A673 (cell line): ENCODE measurements around the gene MGAT3.

Source experiments
- CTCF ChIP-seq: fragments of 300-800, 200-600 bp; sonication (generic); conservative IDR thresholded peaks from 2 replicates; pipeline ENCODE4 v1.5.1; 2017; ENCODE audit warnings: low read depth, mild to moderate bottlenecking, antibody characterized with exemption, low read length, moderate library complexity, mixed read lengths
- EZH2 ChIP-seq: fragments of 200-600 bp; sonication (generic); IDR thresholded peaks from 2 replicates; pipeline ENCODE4 v1.6.1; 2017; ENCODE audit warnings: borderline replicate concordance, low read depth, mild to moderate bottlenecking, mixed read lengths, antibody characterized with exemption, low read length; ENCODE audit not compliant: poor library complexity, severe bottlenecking

GRCh38 chr22:39519681-39520225 lies 62.9 kb downstream of the MGAT3 start:
- TF ChIP-seq CTCF (peak; percentile 33; the same call in 1 of the 2 replicates), EZH2 (no peak)
